AG09319 (cell line): Measurements from ENCODE around the gene ALDH2.
"Not testable (repeated sequence)": the region's sequence is repeated elsewhere in the genome, so short reads cannot be mapped to it uniquely, and the experiment has no call there.

Experiments used
- DNase-seq: peaks from one replicate; pipeline ENCODE4 v3.0.0-alpha.2; 2010; ENCODE audit warnings: low read depth; ENCODE audit errors: extremely low read depth
- CTCF ChIP-seq: IDR thresholded peaks from 2 replicates; pipeline ENCODE4 v1.5.1; 2011; ENCODE audit warnings: low read depth, mild to moderate bottlenecking, inconsistent platforms, low read length, moderate library complexity

The ALDH2 gene

GRCh38 chr12:111823891-111824290, 57.2 kb downstream of the ALDH2 start:
- DNase-seq = no peak
- TF ChIP-seq CTCF = no peak

GRCh38 chr12:111824312-111824711, 57.6 kb downstream of the ALDH2 start:
- TF ChIP-seq CTCF = peak; percentile 15
- DNase-seq = not testable (repeated sequence)

GRCh38 chr12:111825509-111825908, 58.8 kb downstream of the ALDH2 start:
- no peak for DNase-seq
- TF ChIP-seq CTCF = no peak

- DNase-seq = peak; percentile 27
Measured at GRCh38 chr12:111826316-111826715, 59.6 kb downstream of the ALDH2 start.

GRCh38 chr12:111826992-111827391, 60.3 kb downstream of the ALDH2 start:
- TF ChIP-seq CTCF = no peak
- no peak for DNase-seq

More at GRCh38 chr12:111826316-111826715, 59.6 kb downstream of the ALDH2 start:
- TF ChIP-seq CTCF = no peak

GRCh38 chr12:111827907-111828306, 61.2 kb downstream of the ALDH2 start:
- no peak for TF ChIP-seq CTCF
- no peak for DNase-seq

GRCh38 chr12:111828338-111828979, 61.7 kb downstream of the ALDH2 start:
- no peak for TF ChIP-seq CTCF
- DNase-seq = no peak

- not testable (repeated sequence) for DNase-seq
Measured at GRCh38 chr12:111829635-111830034, 62.9 kb downstream of the ALDH2 start.

- DNase-seq = not testable (repeated sequence)
Measured at GRCh38 chr12:111834740-111835386, 68.1 kb downstream of the ALDH2 start.

GRCh38 chr12:111835531-111836181, 68.9 kb downstream of the ALDH2 start:
- DNase-seq = not testable (repeated sequence)
